Measurements from ENCODE around the gene METTL6.
"Not testable (repeated sequence)": the region's sequence is repeated elsewhere in the genome, so short reads cannot be mapped to it uniquely, and the experiment has no call there.

The METTL6 gene

GRCh38 chr3:15427981-15428380, 637 bp upstream of the METTL6 start:
- no peaks in the 10 kb centered on the region for H3K9me3 Mint-ChIP-seq
- TF ChIP-seq CTCF (IDR thresholded peaks at IDR 0.05): no peak
- H3K4me3 Mint-ChIP-seq: peak overlapping the region; percentile 100
- peak; percentile 10 for DNase-seq
- H3K36me3 Mint-ChIP-seq (ENCODE audit: low read depth): peaks cover 24% of the 10 kb centered on the region
- peaks cover 45% of the 10 kb centered on the region for H3K4me1 Mint-ChIP-seq
- H3K27ac Mint-ChIP-seq: peak overlapping the region; percentile 67
- H3K27me3 Mint-ChIP-seq (ENCODE audit: low read depth, poor library complexity): no peaks in the 10 kb centered on the region

- Mint-ChIP-seq H3K36me3 (ENCODE audit: low read depth) (peaks cover 31% of the 10 kb centered on the region), H3K4me1 (peaks cover 45% of the 10 kb centered on the region), H3K4me3 (peak overlapping the region; percentile 100), H3K27ac (peak overlapping the region; percentile 68), H3K9me3 (no peaks in the 10 kb centered on the region), H3K27me3 (ENCODE audit: low read depth, poor library complexity) (no peaks in the 10 kb centered on the region)
- DNase-seq: no peak
- no peak for TF ChIP-seq CTCF (IDR thresholded peaks at IDR 0.05)
Measured at GRCh38 chr3:15426579-15427118, 695 bp downstream of the METTL6 start.

DNA sequence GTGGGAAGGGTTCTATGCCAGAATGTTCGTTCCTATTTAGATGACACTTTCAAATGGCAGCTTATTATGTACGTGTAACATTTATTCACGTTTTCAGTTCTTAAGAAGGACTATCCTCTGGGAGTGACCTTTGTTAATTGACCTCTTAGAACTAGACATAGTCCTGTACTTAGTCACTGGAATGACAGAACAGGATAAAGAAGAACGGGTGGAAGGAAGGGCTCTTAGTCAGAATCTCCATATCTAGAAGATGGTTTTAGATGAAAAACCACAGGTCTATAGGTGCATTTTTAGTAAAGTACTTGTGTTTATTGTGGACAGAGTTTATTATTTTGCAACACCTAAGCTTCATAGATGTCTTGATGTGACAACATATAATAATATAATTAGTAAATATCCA, 6.5 kb downstream of the METTL6 start:
- no peak for TF ChIP-seq CTCF (IDR thresholded peaks at IDR 0.05)
- Mint-ChIP-seq H3K36me3 (ENCODE audit: low read depth) (peaks cover 57% of the 10 kb centered on the region), H3K4me3 (no peak overlapping the region), H3K27me3 (ENCODE audit: low read depth, poor library complexity) (no peaks in the 10 kb centered on the region), H3K9me3 (no peaks in the 10 kb centered on the region), H3K4me1 (peaks cover 12% of the 10 kb centered on the region), H3K27ac (no peak overlapping the region)
- no peak for DNase-seq

DNA sequence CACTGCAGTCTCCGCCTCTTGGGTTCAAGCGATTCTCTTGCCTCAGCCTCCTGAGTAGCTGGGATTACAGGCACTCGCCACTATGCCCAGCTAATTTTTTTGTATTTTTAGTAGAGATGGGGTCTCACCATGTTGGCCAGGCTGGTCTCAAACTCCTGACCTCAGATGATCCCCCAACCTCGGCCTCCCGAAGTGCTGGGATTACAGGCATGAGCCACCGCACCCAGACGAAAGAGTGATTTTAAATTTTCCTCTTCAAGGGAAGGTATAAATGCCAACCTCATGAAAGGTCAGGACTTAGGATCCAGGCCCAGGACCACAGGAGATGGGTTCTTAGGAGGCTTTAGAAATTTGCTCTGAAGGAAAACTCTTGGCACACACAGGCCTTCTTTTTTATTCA, 16.4 kb downstream of the METTL6 start:
- not testable (repeated sequence) for H3K9me3 Mint-ChIP-seq; H3K27me3 Mint-ChIP-seq (ENCODE audit: low read depth, poor library complexity); H3K27ac Mint-ChIP-seq; H3K4me3 Mint-ChIP-seq; DNase-seq; H3K4me1 Mint-ChIP-seq
- H3K36me3 Mint-ChIP-seq (ENCODE audit: low read depth): peaks cover 61% of the 10 kb centered on the region

- H3K9me3 Mint-ChIP-seq: no peaks in the 10 kb centered on the region
- no peak overlapping the region for H3K4me3 Mint-ChIP-seq
- H3K36me3 Mint-ChIP-seq (ENCODE audit: low read depth): peaks cover 50% of the 10 kb centered on the region
- no peak overlapping the region for H3K27ac Mint-ChIP-seq
- TF ChIP-seq CTCF (IDR thresholded peaks at IDR 0.05): no peak
- no peak for DNase-seq
- no peaks in the 10 kb centered on the region for H3K27me3 Mint-ChIP-seq (ENCODE audit: low read depth, poor library complexity)
- no peaks in the 10 kb centered on the region for H3K4me1 Mint-ChIP-seq
Measured at GRCh38 chr3:15409774-15410173, 17.6 kb downstream of the METTL6 start.

GRCh38 chr3:15409239-15409638, 18.1 kb downstream of the METTL6 start:
- Mint-ChIP-seq H3K4me3 (no peak overlapping the region), H3K9me3 (no peaks in the 10 kb centered on the region), H3K27me3 (ENCODE audit: low read depth, poor library complexity) (no peaks in the 10 kb centered on the region), H3K4me1 (no peaks in the 10 kb centered on the region), H3K27ac (peak overlapping the region; percentile 29), H3K36me3 (ENCODE audit: low read depth) (peaks cover 45% of the 10 kb centered on the region)
- no peak for DNase-seq
- TF ChIP-seq CTCF (IDR thresholded peaks at IDR 0.05): no peak

Data from nephron progenitor cell (in vitro differentiated cells).